Measurements from ENCODE around the gene BHLHE40.

Gene BHLHE40

GRCh38 chr3:4985330-4986174 is 6.3 kb downstream of the BHLHE40 start:
- no peak for DNase-seq

GRCh38 chr3:4986175-4986781 is 7.0 kb downstream of the BHLHE40 start:
- DNase-seq, result no peak

GRCh38 chr3:4986782-4987537 is 7.7 kb downstream of the BHLHE40 start:
- DNase-seq, result no peak

GRCh38 chr3:4987538-4988296 is 8.5 kb downstream of the BHLHE40 start:
- DNase-seq, result no peak

- DNase-seq, result no peak
These were observed 10.0 kb downstream of the BHLHE40 start for GRCh38 chr3:4988983-4989834.

- no peak for DNase-seq
These were observed 10.8 kb downstream of the BHLHE40 start for GRCh38 chr3:4990069-4990468.

GRCh38 chr3:4992118-4992517 is 12.9 kb downstream of the BHLHE40 start:
- no peak for DNase-seq

GRCh38 chr3:4993276-4994143 is 14.3 kb downstream of the BHLHE40 start:
- no peak for DNase-seq

- no peak for DNase-seq
These were observed 15.0 kb downstream of the BHLHE40 start for GRCh38 chr3:4994144-4994730.

- no peak for DNase-seq
These were observed 15.7 kb downstream of the BHLHE40 start for GRCh38 chr3:4994823-4995499.

GRCh38 chr3:4995500-4996053 is 16.3 kb downstream of the BHLHE40 start:
- no peak for DNase-seq

- DNase-seq, result no peak
These were observed 17.1 kb downstream of the BHLHE40 start for GRCh38 chr3:4996223-4996765.

GRCh38 chr3:4996771-4997291 is 17.6 kb downstream of the BHLHE40 start:
- DNase-seq, result no peak

GRCh38 chr3:4997946-4998345 is 18.7 kb downstream of the BHLHE40 start:
- DNase-seq, result no peak

- no peak for DNase-seq
These were observed 20.4 kb downstream of the BHLHE40 start for GRCh38 chr3:4999531-5000184.

GRCh38 chr3:5001135-5001534 is 21.9 kb downstream of the BHLHE40 start:
- no peak for DNase-seq

GRCh38 chr3:5001805-5002173 is 22.6 kb downstream of the BHLHE40 start:
- no peak for DNase-seq

GRCh38 chr3:5002174-5002870 is 23.1 kb downstream of the BHLHE40 start:
- no peak for DNase-seq
